Ovary (tissue), 3 donors: Measurements from ENCODE around the gene LYRM9.

ENCODE experiments used
- EP300 ChIP-seq: sonication (generic); formaldehyde crosslinking; IDR thresholded peaks from one replicate; pipeline ENCODE4 v1.6.1; 2017; ENCODE audit warnings: antibody characterized with exemption
- POLR2A ChIP-seq: fragments of 450-650 bp; IDR thresholded peaks from one replicate; pipeline ENCODE4 v1.6.1; 2017; ENCODE audit warnings: antibody characterized with exemption, mild to moderate bottlenecking, moderate library complexity
- TF ChIP-seq, protein P1 (sequence below), 3 donors: fragments of 450-650 bp in 2 of 3; fragments of 200-600 bp in 1 of 3; IDR thresholded peaks; one replicate each; pipeline versions ENCODE4 v1.5.1 to v1.8.0; 2016 to 2022; ENCODE audit warnings: antibody characterized with exemption in 3 of 3, mild to moderate bottlenecking in 1 of 3
- donor health status: DM: no; HTN: no; CAD: no.

DNA sequence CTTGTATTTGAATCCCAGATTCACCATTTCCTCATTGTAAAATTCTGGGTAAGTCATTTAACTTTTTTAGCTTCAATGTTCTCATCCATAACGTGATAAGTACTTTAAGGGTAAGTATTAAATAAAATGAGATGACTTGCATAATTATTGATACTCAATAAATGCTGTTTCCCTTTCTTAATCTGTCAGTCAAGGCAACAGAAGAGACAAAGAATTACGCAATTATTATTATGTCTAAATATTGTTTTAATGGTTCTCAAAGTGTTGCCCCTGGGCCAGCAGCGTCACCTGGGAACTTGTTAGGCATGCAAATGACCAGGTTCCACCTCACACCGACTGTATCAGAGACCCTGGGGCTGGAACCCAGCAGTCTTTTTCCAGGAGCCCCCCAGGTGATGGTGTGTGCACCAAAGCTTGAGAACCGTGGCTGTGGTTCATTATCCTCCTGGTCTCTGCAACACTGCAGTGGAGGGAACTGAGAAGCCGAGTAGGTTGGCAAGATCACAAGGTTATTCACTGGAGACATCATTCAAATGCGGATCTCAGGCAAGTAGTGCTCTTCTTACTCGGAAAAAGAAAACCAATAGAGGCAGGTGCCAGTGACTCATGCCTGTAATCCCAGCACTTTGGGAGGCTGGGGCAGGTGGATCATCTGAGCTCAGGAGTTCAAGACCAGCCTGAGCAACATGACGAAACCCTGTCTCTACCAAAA lies 43.5 kb downstream of the LYRM9 start:
- TF ChIP-seq, protein P1, sequence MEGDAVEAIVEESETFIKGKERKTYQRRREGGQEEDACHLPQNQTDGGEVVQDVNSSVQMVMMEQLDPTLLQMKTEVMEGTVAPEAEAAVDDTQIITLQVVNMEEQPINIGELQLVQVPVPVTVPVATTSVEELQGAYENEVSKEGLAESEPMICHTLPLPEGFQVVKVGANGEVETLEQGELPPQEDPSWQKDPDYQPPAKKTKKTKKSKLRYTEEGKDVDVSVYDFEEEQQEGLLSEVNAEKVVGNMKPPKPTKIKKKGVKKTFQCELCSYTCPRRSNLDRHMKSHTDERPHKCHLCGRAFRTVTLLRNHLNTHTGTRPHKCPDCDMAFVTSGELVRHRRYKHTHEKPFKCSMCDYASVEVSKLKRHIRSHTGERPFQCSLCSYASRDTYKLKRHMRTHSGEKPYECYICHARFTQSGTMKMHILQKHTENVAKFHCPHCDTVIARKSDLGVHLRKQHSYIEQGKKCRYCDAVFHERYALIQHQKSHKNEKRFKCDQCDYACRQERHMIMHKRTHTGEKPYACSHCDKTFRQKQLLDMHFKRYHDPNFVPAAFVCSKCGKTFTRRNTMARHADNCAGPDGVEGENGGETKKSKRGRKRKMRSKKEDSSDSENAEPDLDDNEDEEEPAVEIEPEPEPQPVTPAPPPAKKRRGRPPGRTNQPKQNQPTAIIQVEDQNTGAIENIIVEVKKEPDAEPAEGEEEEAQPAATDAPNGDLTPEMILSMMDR (IDR thresholded peaks at IDR 0.05) = no peak
- TF ChIP-seq POLR2A (no peak), EP300 (no peak)
